SH-SY5Y (cell line): ENCODE results near the gene LRRC23.

Experiments used
- GATA2 ChIP-seq: IDR thresholded peaks from 2 replicates; pipeline ENCODE4 v1.6.1; 2011; ENCODE audit warnings: mild to moderate bottlenecking, low read depth, low read length
- GATA3 ChIP-seq: IDR thresholded peaks from 2 replicates; pipeline ENCODE4 v1.6.1; 2011; ENCODE audit warnings: low read depth, mild to moderate bottlenecking, low read length, moderate library complexity

DNA sequence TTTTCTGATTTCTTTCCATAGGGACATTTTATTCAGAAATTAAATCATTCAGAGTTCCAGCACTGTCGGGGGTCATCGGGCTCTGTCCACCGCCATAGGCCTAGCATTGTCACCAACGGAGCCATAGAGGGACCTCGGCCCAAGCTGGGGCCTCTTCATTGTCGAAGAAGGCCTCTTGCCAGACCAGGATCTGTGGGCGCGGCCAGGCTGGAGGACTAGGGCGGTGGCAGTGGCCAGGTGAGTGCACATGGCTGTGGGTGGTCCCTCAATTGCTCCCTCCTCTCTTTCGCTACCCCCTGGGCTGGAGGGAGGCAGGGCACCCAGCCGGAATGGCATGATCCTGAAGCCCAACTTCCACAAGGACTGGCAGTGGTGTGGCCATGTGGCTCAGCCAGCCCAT lies 20.9 kb upstream of the LRRC23 start:
- TF ChIP-seq GATA3 (no peak), GATA2 (no peak)
